ENCODE results near the gene CELSR1. TPM values are rescaled to one million over a fixed set of nuclear protein-coding genes. Genes with fewer than 3 reads are reported as not detected.

CELSR1 gene
- total and polyA plus RNA-seq, 9 donors, result 0.63 to 25.2 (median 2.9) TPM

DNA sequence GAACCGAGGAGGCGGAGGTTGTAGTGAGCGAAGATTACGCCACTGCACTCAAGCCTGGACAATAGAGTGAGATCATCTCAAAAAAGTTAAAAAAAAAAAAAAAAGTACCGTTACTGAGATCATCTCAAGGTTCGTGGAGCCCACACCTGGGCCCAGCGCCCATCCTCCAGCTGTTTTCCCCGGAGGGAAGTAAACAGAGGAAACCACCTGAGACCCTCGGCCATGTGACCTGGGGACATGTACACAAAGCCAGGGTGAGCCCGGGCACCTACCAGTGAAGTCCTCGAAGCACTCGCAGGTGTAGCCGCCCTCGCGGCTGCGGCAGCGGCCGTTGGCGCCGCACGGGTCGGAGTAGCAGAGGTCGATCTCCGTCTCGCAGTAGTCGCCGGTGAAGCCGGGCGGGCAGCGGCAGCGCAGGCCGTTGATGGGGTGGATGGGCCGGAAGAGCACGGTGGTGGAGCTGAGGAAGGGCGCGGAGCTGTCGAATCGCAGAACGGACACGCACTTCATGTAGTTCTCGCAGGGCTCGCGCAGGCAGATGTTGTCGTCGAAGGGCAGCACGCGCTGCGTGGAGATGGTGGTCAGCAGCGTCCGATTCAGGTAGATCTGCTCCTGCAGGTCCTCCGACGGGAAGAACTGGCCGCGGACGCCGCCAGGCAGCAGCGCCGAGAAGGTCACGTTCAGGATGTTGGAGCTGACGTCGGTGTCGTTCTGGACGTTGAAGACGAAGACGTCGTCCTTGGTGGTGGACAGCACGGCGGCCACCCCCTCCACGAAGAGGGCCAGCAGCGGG is 73.8 kb downstream of the CELSR1 start:
- H3K27me3 ChIP-seq, result no peaks in the 10 kb centered on the region
- DNase-seq, result no peak
- no peak overlapping the region for H3K27ac ChIP-seq
- H3K9me3 ChIP-seq, result no peaks in the 10 kb centered on the region
- WGBS, 3 donors, result 93 to 95% (median 93%) methylated on average over 70 of the region's 70 CpGs
- H3K36me3 ChIP-seq, result no peaks in the 10 kb centered on the region
- intact Hi-C loops (cut with DNase I), result no loop called here
- H3K4me3 ChIP-seq, result no peak overlapping the region
- H3K4me1 ChIP-seq (ENCODE audit: insufficient read depth), result no peaks in the 10 kb centered on the region
- no peak for TF ChIP-seq POLR2A (IDR thresholded peaks at IDR 0.05)

GRCh38 chr22:46462726-46463371 is 74.6 kb downstream of the CELSR1 start:
- no peak overlapping the region for H3K4me3 ChIP-seq
- H3K27ac ChIP-seq, result no peak overlapping the region
- DNase-seq, result no peak
- H3K9me3 ChIP-seq, result no peaks in the 10 kb centered on the region
- intact Hi-C loops (cut with DNase I), result no loop called here
- TF ChIP-seq EP300 (IDR thresholded peaks at IDR 0.05), result no peak
- no peak for TF ChIP-seq POLR2A (IDR thresholded peaks at IDR 0.05)
- TF ChIP-seq CTCF (IDR thresholded peaks at IDR 0.05), result no peak
- no peaks in the 10 kb centered on the region for H3K27me3 ChIP-seq
- no peaks in the 10 kb centered on the region for H3K36me3 ChIP-seq
- 80 to 84% (median 83%) methylated on average over 18 of the region's 18 CpGs for WGBS, 3 donors
- no peaks in the 10 kb centered on the region for H3K4me1 ChIP-seq (ENCODE audit: insufficient read depth)

DNA sequence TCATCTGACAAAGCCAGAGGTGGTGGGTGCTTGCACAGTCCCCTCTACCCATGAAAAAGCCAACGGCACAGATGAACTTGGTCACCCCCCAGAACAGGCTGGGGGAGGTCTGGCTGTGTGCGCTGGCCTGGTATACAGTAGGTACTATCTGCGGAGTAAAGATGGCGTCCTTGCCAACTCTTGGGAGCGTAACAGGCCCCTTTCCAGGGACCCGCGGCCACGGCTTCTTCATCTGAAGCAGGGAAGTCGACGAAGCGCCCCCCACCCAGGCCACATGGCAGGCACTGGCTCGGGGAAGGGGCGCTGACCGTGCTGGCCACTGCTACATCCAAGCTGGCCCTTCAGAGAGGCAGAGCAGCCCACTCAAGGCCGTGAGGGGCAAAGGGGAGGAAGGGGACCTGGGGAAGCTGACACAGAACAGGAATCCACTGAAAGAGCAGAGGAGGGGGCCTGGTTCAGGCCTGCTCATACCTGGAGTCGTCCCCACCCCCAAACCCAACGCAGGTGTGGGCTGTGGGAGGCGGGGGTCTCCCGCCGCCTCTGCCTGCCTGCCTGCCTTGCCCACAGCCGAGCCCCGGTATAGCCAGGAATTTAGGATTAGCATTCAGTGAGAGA is 75.7 kb downstream of the CELSR1 start:
- Histone ChIP-seq H3K9me3 (no peaks in the 10 kb centered on the region), H3K4me1 (ENCODE audit: insufficient read depth) (no peaks in the 10 kb centered on the region), H3K36me3 (no peaks in the 10 kb centered on the region), H3K4me3 (no peak overlapping the region), H3K27me3 (no peaks in the 10 kb centered on the region), H3K27ac (no peak overlapping the region)
- TF ChIP-seq POLR2A (IDR thresholded peaks at IDR 0.05) (no peak), EP300 (IDR thresholded peaks at IDR 0.05) (no peak), CTCF (IDR thresholded peaks at IDR 0.05) (no peak)
- intact Hi-C loops (cut with DNase I), result no loop called here
- no peak for DNase-seq
- WGBS, 3 donors, result 88 to 95% (median 92%) methylated on average over 21 to 22 of the region's 22 CpGs

- Histone ChIP-seq H3K4me3 (no peak overlapping the region), H3K4me1 (ENCODE audit: insufficient read depth) (no peaks in the 10 kb centered on the region), H3K36me3 (no peaks in the 10 kb centered on the region), H3K9me3 (no peaks in the 10 kb centered on the region), H3K27ac (no peak overlapping the region), H3K27me3 (no peaks in the 10 kb centered on the region)
- intact Hi-C loops (cut with DNase I), result no loop called here
- 52 to 57% (median 52%) methylated on average over 12 of the region's 12 CpGs for WGBS, 3 donors
- DNase-seq, result no peak
- TF ChIP-seq CTCF (IDR thresholded peaks at IDR 0.05), result no peak
- TF ChIP-seq POLR2A (IDR thresholded peaks at IDR 0.05), result no peak
- TF ChIP-seq EP300 (IDR thresholded peaks at IDR 0.05), result no peak
Measured at GRCh38 chr22:46460857-46461256, 76.6 kb downstream of the CELSR1 start.

Data from ovary (tissue), 9 donors.